NCI-H2227 (cell line): Measurements from ENCODE around the gene RNF10.
"Not testable (repeated sequence)": the region's sequence is repeated elsewhere in the genome, so short reads cannot be mapped to it uniquely, and the experiment has no call there.

ENCODE experiments used
- DNase-seq: peaks from one replicate; lab custom pipeline; 2025; ENCODE audit not compliant: unreplicated experiment; lab: John Stamatoyannopoulos, UW

Gene RNF10

GRCh38 chr12:120574106-120574505, 40.0 kb downstream of the RNF10 start:
- DNase-seq: no peak

GRCh38 chr12:120579179-120579578, 45.0 kb downstream of the RNF10 start:
- no peak for DNase-seq

DNA sequence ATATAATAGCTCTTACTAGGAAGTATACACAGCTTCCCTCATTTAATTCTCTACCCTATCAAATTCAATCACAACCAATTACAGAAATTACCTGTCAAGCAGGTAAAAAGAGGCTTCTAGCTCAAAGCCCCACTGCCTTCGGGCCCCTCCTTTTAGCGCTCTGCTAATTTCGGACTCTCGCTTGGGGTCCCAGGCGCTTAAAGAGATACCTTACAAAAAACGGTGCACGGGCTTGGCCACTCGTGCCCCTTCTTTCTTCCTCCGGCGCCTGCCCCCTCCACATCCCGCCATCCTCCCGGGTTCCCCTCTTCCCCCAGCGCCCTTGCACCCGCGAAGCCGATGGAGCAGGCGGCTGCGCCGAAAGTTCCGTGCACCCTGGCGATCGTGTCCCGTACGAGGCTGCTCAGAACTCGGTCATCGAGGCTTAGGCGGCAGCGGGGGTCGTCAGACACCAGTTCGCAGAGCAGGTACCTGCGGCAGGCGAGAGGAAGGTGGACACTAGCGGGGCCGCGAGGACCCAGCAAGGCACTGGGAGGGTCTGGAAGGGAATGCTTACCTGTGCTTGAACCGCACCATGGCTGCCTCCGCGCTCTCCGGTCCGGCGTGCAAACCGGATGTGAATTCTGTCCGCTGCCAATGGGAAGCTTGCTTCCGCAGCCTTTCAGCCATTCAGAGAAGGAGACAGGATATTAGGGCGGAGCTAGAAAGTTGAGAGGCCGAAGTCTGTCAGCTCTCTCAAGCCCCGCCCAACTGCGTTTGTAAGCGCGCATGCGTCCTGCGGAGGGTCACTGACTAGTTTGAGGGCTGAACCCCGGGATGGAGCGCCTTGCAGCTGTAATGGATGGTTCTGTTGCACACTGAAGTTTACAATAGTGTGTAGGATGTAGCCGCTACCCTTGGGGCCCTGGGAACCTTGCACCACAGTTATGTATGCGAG, 46.9 kb downstream of the RNF10 start, which contains the start of gene POP5:
POP5 (minus strand) TSS at position 616 of the 937 bp plus-strand sequence; CDS start at position 576, 40 bp downstream.
- DNase-seq: peak; percentile 99

DNA sequence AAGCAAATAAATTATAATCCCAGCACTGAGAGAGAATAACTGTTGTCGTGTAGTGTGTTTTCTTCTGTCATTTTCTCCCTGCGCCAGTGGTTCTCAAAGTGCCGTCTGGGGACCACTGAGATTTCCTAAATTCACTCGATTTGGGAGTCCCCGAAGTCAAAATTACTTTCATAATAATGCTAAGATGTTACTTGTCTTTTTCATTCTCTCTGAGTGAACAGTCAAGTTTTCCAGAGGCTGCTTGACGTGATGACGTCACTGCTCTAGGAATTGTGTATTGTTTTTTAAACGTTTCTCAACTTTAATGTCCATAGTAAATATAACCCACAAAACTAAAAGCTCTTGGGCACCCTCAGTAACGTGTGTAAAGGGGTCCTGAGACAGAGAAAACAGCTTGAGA, 47.8 kb downstream of the RNF10 start:
- no peak for DNase-seq

DNA sequence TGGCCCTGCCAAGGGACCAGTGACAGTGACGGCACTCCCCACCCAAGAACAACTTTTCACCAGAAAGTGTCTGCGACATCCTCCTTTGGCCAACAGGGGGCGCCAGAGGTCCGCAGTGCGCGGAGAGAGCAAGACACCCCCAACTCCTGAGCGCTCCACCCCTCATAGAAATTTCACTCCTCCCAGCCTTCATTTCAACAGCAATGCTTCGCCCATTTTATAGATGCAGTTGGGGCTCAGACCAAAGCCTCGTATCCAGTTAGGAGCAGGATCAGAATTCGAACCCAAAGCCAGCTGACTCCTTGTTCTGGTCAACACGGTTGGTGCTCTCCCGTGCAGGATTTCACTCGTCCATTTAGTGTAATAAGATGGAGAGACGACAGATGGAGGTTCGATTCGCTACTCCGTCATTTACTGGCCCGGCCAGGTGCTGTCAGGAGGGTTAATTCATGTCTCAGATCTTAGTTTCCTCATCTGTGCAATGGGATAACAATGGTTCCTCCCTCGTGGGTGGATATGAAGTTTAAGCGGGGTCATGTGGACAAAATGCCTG, 49.4 kb downstream of the RNF10 start:
- DNase-seq: peak; percentile 89

GRCh38 chr12:120584343-120585149, 50.4 kb downstream of the RNF10 start:
- peak; percentile 50 for DNase-seq

GRCh38 chr12:120586206-120586605, 52.0 kb downstream of the RNF10 start:
- DNase-seq: peak; percentile 73

DNA sequence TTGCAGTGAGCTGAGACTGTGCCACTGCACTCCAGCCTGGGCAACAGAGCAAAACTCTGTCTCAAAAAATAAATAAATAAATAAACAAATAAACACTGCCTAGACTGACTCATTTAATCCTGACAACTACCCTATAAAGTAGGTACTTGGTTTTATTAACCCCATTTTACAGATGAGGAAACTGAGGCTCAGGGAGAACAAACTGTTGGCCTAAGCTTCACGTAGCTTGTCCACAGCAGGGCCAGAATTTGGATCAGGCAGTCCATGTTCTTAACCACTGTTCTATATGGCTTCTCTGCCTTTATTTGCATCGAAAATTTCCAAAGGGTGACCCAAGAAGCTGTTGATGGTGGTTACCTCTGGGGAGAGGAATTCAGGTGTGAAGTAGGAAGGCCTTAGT, 52.7 kb downstream of the RNF10 start:
- DNase-seq: no peak

DNA sequence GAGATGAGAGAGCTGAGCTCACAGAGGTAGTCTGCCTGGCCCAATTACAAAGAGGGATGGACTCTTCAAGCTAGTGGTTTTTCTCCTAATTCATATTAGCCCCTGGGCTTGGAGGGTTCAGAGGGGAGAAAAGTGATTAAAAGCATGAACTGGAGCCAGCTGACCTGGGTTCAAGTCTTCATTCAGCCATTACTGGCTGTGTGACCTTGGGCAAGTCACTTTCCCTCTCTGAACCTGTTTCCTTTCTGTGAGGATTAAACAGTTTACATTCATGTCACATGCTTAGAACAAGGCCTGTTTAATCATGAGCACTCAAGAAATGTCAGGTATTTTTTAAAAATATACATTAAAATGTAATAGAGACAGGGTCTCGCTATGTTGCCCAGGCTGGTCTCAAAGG, 54.2 kb downstream of the RNF10 start:
- DNase-seq: no peak

DNA sequence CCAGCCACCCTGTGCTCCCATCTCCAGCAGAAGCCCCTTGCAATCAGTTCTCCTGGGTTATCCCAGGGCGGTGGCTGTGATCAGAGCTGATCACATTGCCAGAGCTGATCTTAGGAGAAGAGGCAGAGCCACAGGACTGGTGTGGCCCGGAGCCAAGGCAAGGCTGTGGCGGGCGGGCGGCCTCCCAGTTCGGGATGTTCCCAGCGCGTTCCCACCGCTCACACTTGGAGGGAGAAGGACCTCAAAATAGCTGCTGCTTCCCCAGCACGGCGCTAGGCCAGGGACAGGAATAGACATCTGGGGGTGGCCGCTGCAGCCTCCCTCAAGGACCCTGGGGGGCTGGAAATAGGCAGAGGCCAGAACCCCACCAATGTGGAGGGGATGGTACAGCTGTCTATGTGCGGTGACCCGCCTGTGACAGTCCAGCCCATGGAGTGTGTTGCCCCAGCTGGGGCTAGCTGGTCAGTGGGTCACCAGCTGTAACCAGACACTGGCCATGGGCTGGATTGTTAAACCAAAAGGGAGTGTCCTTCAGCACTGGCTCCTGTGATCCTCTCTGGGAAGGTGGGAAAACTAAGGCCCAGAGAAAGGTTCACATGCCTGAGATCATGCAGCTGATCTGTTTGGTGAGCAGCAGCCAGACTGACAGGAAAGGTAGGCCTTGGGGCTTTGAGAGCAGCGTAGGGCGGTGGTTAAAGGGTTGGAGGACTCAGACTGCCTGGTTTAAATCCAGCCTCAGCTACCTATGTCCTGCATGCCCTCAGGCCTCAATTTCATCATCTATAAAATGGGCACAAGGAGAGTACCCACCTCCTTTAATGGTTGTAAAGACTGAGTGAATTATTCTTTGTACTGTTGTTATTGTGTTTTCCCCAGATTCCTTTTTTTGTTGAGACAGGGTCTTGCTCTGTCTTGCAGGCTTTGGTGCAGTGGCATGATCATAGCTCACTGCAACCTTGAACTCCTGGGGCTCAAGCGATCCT, 55.1 kb downstream of the RNF10 start:
- no peak for DNase-seq

DNA sequence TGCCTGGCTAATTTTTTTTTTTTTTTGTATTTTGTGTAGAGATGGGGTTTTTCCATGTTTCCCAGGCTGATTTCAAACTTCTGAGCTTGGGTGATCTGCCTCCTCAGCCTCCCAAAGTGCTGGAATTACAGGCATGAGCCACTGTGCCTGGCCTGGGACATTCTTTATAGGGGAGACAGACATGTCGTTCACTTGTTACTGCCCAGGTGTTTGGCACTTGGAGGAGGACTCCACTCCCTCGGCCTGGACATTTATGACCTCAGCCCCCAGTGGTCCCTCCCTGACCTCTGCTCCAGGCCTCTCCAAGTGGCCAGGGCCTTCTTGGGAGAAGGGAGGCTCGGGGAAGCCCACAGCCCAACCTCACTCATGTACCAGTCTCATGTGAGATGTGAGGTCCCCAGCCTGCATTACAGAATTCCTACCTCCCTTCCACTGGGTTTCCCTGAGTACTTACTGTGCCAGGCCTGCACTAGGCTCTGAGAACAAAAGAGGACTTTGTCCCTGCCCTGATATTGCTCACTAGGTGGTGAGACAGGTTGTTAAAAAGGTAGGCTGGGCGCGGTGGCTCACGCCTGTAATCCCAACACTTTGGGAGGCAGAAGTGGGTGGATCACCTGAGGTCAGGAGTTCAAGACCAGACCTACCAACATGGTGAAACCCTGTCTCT, 56.7 kb downstream of the RNF10 start:
- no peak for DNase-seq

GRCh38 chr12:120592121-120593049, 58.2 kb downstream of the RNF10 start:
- DNase-seq: no peak

DNA sequence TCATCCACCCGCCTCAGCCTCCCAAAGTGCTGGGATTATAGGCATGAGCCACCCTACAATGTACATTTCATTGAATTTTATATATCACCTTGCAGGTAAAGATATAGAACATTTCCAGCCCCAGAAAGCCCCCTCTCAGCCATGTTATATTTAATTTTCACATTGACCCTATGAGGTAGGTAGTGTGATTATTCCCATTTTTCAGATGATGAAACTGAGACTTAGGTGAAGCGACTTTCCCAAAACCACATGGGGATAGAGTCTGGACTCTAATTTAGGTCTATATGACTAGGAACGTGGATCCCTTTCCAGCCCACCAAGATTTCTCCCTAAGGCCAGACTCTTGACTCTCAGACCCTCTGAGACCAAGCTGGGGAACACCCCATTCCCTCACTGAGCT, 62.7 kb downstream of the RNF10 start:
- DNase-seq: no peak

DNA sequence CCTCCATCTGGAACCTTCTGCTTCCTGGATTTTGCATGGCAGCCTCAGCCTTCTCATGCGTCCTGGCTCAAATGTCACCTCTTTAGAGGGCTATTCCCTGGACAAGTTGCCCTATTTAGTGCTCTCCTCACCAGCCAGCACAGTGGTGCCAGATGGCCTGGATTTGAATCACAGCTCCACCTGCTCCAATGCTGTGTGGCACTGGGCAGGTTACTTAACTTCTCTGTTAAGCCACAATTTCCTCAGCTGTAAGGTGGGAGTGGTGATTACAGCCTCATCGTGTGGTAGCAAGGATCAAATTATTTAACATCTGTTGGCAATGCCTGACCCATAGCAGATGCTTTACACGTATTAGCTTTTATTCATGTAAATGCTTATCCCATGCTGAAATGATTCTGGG, 63.7 kb downstream of the RNF10 start:
- DNase-seq: no peak

DNA sequence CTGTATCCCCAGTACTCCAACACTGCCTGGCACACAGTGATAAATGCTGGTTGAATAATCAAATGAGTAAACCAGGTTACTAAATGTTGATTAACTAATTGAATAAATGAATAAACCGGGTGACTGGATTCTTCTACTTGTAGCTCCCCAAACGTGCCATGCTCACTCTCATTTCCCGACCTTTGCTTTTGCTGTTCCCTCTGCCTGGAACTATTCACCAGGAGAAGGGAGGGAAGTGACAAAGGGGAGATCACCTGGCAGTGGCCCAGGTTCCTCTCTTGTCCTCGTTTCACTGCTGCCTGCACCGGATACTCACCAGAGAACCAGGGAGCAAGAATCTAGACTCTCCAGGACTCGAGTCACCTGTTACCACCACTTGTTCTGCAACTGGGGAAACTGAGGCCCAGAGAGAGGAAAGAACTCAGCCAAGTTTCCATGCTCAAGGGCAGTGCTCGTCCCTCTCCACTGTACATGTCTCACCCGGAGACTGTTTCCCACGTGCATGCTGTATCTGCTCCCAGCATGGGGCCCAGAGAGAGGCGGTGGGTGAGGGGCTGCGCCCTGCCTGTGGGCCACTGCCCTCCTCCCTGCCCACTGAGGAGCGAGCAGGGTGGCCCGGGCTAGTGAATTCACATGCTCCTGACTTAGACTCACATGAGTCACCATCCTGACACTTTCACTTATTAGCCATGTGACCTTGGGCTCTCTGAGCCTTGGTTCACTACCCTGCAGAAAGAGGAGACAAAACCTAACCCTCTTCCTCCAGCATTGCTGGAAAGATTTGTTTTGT, 64.7 kb downstream of the RNF10 start:
- no peak for DNase-seq

- DNase-seq: no peak
Measured at GRCh38 chr12:120599672-120600552, 65.8 kb downstream of the RNF10 start.

- not testable (repeated sequence) for DNase-seq
Measured at GRCh38 chr12:120602416-120602815, 68.3 kb downstream of the RNF10 start.
